ENCODE results near the gene PRKD1. TPM values are rescaled to one million over a fixed set of nuclear protein-coding genes. Genes with fewer than 3 reads are reported as not detected.

The PRKD1 gene
- total RNA-seq, 1 donor from 2014 or later, result 13.5 TPM

DNA sequence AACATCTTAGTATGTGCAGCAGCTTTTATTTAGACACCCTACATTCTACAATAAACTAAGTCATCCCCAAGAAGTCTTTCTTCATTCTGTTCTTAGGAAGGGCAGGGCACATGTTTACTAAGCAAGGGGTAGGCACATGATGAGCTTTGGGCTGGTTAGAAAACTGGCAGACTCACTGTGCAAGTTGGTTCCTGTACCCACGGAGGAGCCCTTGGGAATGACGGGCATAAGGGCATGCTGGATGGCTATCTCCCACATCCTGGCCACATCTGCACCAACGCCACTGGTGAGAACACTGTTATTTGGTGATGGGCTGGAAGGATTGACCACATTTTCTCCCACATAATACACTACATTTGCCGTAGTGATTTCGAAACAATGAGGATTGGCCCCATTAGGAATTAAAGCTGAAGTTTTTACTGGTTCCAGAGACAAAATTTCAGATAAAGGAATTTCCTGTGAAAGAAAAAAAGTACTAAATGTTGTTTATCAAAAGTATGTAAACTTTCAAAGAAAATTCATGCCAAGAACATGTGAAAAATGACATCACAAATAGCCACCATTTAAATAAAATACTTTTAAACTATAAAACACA lies 297.0 kb downstream of the PRKD1 start:
- Mint-ChIP-seq H3K9me3 (no peaks in the 10 kb centered on the region), H3K4me1 (no peaks in the 10 kb centered on the region), H3K27ac (ENCODE audit: unreplicated experiment) (no peak overlapping the region), H3K4me3 (no peak overlapping the region), H3K36me3 (ENCODE audit: low read depth) (peaks cover 2% of the 10 kb centered on the region), H3K27me3 (ENCODE audit: low read depth) (no peaks in the 10 kb centered on the region)
- no peak for DNase-seq (ENCODE audit: low read depth, low spot score)
- TF ChIP-seq, protein P1, sequence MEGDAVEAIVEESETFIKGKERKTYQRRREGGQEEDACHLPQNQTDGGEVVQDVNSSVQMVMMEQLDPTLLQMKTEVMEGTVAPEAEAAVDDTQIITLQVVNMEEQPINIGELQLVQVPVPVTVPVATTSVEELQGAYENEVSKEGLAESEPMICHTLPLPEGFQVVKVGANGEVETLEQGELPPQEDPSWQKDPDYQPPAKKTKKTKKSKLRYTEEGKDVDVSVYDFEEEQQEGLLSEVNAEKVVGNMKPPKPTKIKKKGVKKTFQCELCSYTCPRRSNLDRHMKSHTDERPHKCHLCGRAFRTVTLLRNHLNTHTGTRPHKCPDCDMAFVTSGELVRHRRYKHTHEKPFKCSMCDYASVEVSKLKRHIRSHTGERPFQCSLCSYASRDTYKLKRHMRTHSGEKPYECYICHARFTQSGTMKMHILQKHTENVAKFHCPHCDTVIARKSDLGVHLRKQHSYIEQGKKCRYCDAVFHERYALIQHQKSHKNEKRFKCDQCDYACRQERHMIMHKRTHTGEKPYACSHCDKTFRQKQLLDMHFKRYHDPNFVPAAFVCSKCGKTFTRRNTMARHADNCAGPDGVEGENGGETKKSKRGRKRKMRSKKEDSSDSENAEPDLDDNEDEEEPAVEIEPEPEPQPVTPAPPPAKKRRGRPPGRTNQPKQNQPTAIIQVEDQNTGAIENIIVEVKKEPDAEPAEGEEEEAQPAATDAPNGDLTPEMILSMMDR (conservative IDR thresholded peaks at IDR 0.05), result no peak

DNA sequence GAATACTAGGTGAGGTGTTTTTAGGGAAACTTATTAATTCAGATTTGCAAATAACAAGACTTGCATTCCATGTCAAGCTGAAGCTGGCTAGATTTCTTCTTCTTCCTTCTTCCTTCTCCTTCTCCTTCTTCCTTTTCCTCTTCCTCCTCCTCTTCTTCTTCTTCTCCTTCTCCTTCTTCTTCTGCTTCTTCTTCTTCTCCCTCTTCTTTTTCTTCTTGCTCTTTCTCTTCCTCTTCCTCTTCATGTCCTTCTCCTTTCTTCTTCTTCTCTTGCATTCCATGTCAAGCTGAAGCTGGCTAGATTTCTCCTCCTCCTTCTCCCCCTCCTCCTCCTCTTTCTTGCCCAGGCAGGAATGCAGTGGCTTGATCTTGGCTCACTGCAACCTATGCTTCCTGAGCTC lies 297.8 kb downstream of the PRKD1 start:
- DNase-seq (ENCODE audit: low read depth, low spot score), result no peak
- Mint-ChIP-seq H3K9me3 (no peaks in the 10 kb centered on the region), H3K4me1 (no peaks in the 10 kb centered on the region), H3K27ac (ENCODE audit: unreplicated experiment) (no peak overlapping the region), H3K36me3 (ENCODE audit: low read depth) (peaks cover 2% of the 10 kb centered on the region), H3K27me3 (ENCODE audit: low read depth) (no peaks in the 10 kb centered on the region), H3K4me3 (no peak overlapping the region)
- TF ChIP-seq, protein P1 (conservative IDR thresholded peaks at IDR 0.05), result no peak

DNA sequence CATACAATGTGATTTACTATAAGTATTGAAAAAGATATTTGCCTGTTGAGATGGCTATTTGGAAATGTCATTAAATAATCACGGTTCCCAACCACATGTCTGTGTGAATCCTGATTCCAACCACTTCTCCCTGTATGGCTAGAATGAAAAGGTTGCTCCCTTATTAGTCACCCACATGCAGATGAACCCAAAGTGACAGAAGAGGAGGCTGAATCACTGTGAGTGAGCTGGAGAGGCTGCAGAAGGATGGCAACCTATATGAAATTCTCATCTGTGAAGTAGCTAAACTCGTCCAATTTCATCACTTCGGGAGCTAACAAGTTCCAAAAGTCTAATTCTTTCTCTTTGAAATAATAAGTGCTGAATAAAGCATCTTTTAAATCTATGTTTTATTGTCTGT lies 300.5 kb downstream of the PRKD1 start:
- Mint-ChIP-seq H3K4me1 (no peaks in the 10 kb centered on the region), H3K27ac (ENCODE audit: unreplicated experiment) (no peak overlapping the region), H3K4me3 (no peak overlapping the region), H3K9me3 (no peaks in the 10 kb centered on the region), H3K36me3 (ENCODE audit: low read depth) (peaks cover 4% of the 10 kb centered on the region), H3K27me3 (ENCODE audit: low read depth) (no peaks in the 10 kb centered on the region)
- DNase-seq (ENCODE audit: low read depth, low spot score), result no peak
- TF ChIP-seq, protein P1 (conservative IDR thresholded peaks at IDR 0.05), result no peak

DNA sequence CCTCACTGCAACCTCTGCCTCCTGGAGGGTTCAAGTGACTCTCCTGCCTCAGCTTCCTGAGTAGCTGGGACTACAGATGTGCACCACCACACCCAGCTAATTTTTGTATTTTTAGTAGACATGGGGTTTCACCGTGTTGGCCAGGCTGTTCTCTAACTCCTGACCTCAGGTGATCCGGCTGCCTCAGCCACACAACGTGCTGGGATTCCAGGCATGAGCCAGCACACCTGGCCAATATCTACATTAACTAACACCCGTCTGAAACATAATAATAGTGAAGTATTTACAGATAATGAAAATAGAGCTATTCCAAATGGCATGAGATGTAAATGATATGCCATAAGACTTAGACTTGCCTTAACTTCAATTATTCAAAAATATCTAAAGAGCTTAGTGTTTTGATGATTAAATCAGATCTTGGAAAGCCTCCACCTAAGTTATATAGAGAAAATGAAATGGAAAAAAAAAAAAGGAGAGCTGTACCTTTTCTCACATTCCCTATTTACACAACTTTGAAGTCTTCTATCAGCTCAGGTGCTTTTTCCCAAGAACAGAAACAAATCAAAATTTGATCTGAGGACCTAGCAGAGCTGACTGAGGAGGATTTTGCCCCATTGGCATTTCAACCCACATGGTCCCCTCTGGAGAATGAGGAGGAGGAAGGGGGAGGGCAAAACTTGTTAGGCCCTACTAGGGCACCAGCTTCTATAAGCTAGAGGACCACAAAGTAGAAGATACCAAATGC lies 309.2 kb downstream of the PRKD1 start:
- no peaks in the 10 kb centered on the region for H3K27me3 Mint-ChIP-seq (ENCODE audit: low read depth)
- peaks cover 23% of the 10 kb centered on the region for H3K36me3 Mint-ChIP-seq (ENCODE audit: low read depth)

DNA sequence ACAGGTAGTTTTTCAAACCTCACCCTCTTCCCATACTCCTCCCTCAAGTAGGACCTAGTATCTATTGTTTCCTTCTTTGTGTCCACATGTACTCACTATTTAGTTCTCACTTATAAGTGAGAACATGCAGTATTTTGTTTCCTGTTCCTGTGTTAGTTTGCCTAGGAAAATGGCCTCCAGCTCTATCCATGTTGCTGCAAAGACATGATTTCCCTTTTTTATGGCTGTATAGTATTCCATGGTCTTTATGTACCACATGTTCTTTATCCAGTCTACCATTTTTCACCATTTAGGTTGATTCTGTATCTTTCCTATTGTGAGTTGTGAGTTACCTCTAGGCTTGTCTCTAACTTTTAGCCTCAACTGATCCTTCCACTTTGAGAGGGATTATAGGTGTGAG lies 310.7 kb downstream of the PRKD1 start:
- no peak overlapping the region for H3K27ac Mint-ChIP-seq (ENCODE audit: unreplicated experiment)
- H3K4me1 Mint-ChIP-seq, result no peaks in the 10 kb centered on the region
- TF ChIP-seq, protein P1 (conservative IDR thresholded peaks at IDR 0.05), result no peak
- no peak overlapping the region for H3K4me3 Mint-ChIP-seq
- peaks cover 19% of the 10 kb centered on the region for H3K36me3 Mint-ChIP-seq (ENCODE audit: low read depth)
- no peak for DNase-seq (ENCODE audit: low read depth, low spot score)
- no peaks in the 10 kb centered on the region for H3K27me3 Mint-ChIP-seq (ENCODE audit: low read depth)
- peaks cover 7% of the 10 kb centered on the region for H3K9me3 Mint-ChIP-seq

More for the DNA sequence above, 309.2 kb downstream of the PRKD1 start:
- Mint-ChIP-seq H3K4me3 (no peak overlapping the region), H3K4me1 (no peaks in the 10 kb centered on the region), H3K27ac (ENCODE audit: unreplicated experiment) (no peak overlapping the region), H3K9me3 (peaks cover 7% of the 10 kb centered on the region)
- DNase-seq (ENCODE audit: low read depth, low spot score), result no peak
- TF ChIP-seq, protein P1 (conservative IDR thresholded peaks at IDR 0.05), result no peak

Measured in neural crest cell (in vitro differentiated cells).